HL-60 (cell line): ENCODE data around the gene GFI1B.

Source experiments
- DNase-seq, 2 experiments: peaks; one replicate each; pipeline ENCODE4 v3.0.0-alpha.2; 2010 to 2020; ENCODE audit warnings: low read depth in 1 of 2, low spot score in 1 of 2
- H3K27ac ChIP-seq: fragments of 250-450 bp; sonication (Bioruptor Pico); replicated peaks from 2 replicates; pipeline ENCODE4 v1.5.1; 2020; ENCODE audit warnings: mild to moderate bottlenecking, moderate library complexity
- H3K27me3 ChIP-seq: fragments of 250-450 bp; sonication (Bioruptor Pico); 2 replicates; pipeline ENCODE4 v1.5.1; 2021; ENCODE audit warnings: mild to moderate bottlenecking, moderate library complexity; ENCODE audit not compliant: insufficient read depth, poor library complexity, severe bottlenecking
- H3K4me3 ChIP-seq: replicated peaks from 2 replicates; pipeline ENCODE4 v1.5.1; 2011; ENCODE audit warnings: mild to moderate bottlenecking, control low read depth, low read length; ENCODE audit not compliant: insufficient read depth
- GABPA ChIP-seq: IDR thresholded peaks from 2 replicates; pipeline ENCODE4 v1.6.1; 2012; ENCODE audit warnings: low read depth
- POLR2AphosphoS5 ChIP-seq: IDR thresholded peaks from 2 replicates; pipeline ENCODE4 v1.6.1; 2012; ENCODE audit warnings: low read depth
- SPI1 ChIP-seq: IDR thresholded peaks from 2 replicates; pipeline ENCODE4 v1.6.1; 2012; ENCODE audit warnings: low read depth, mild to moderate bottlenecking, borderline replicate concordance
- TF ChIP-seq, protein P1 (sequence below): IDR thresholded peaks from one replicate; pipeline ENCODE4 v1.5.1; 2011; ENCODE audit warnings: low read length, control low read depth, inconsistent platforms; ENCODE audit not compliant: insufficient read depth
- TF ChIP-seq, protein P2 (sequence below): IDR thresholded peaks from 2 replicates; pipeline ENCODE4 v1.6.1; 2012; ENCODE audit warnings: low read depth; ENCODE audit not compliant: insufficient replicate concordance

Gene GFI1B

DNA sequence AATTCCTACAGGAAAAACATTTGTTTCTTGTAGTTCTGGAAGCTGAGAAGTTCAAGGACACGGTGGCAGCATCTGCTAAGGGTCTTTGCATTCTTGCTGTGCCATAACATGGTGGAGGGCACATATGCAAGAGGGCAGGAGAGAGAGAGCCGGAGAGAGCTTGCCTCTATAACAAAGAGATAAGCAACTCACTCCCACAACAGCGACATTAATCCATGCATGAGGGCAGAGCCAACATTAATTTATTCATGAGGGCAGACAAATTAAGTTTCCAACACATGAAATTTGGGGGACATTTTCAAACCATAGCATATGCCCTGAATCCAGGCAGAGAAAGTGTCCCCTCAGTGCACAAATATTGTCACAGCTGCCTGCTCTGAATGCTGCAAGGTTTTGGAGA, 47.9 kb downstream of the GFI1B start:
- H3K27ac ChIP-seq = no peak overlapping the region
- no peak for DNase-seq
- TF ChIP-seq POLR2AphosphoS5 (no peak), GABPA (no peak)
- TF ChIP-seq, protein P1, sequence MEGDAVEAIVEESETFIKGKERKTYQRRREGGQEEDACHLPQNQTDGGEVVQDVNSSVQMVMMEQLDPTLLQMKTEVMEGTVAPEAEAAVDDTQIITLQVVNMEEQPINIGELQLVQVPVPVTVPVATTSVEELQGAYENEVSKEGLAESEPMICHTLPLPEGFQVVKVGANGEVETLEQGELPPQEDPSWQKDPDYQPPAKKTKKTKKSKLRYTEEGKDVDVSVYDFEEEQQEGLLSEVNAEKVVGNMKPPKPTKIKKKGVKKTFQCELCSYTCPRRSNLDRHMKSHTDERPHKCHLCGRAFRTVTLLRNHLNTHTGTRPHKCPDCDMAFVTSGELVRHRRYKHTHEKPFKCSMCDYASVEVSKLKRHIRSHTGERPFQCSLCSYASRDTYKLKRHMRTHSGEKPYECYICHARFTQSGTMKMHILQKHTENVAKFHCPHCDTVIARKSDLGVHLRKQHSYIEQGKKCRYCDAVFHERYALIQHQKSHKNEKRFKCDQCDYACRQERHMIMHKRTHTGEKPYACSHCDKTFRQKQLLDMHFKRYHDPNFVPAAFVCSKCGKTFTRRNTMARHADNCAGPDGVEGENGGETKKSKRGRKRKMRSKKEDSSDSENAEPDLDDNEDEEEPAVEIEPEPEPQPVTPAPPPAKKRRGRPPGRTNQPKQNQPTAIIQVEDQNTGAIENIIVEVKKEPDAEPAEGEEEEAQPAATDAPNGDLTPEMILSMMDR = no peak

GRCh38 chr9:133027134-133027533, 48.6 kb downstream of the GFI1B start:
- no peak for DNase-seq
- H3K4me3 ChIP-seq = no peak overlapping the region
- no peak overlapping the region for H3K27ac ChIP-seq
- H3K27me3 ChIP-seq = no peaks in the 10 kb centered on the region
- TF ChIP-seq GABPA (no peak), SPI1 (no peak), POLR2AphosphoS5 (no peak)
- TF ChIP-seq, protein P2, sequence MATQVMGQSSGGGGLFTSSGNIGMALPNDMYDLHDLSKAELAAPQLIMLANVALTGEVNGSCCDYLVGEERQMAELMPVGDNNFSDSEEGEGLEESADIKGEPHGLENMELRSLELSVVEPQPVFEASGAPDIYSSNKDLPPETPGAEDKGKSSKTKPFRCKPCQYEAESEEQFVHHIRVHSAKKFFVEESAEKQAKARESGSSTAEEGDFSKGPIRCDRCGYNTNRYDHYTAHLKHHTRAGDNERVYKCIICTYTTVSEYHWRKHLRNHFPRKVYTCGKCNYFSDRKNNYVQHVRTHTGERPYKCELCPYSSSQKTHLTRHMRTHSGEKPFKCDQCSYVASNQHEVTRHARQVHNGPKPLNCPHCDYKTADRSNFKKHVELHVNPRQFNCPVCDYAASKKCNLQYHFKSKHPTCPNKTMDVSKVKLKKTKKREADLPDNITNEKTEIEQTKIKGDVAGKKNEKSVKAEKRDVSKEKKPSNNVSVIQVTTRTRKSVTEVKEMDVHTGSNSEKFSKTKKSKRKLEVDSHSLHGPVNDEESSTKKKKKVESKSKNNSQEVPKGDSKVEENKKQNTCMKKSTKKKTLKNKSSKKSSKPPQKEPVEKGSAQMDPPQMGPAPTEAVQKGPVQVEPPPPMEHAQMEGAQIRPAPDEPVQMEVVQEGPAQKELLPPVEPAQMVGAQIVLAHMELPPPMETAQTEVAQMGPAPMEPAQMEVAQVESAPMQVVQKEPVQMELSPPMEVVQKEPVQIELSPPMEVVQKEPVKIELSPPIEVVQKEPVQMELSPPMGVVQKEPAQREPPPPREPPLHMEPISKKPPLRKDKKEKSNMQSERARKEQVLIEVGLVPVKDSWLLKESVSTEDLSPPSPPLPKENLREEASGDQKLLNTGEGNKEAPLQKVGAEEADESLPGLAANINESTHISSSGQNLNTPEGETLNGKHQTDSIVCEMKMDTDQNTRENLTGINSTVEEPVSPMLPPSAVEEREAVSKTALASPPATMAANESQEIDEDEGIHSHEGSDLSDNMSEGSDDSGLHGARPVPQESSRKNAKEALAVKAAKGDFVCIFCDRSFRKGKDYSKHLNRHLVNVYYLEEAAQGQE = no peak
- TF ChIP-seq, protein P1 = no peak

More for the DNA sequence above, 47.9 kb downstream of the GFI1B start:
- no peak overlapping the region for H3K4me3 ChIP-seq
- H3K27me3 ChIP-seq = no peaks in the 10 kb centered on the region

DNA sequence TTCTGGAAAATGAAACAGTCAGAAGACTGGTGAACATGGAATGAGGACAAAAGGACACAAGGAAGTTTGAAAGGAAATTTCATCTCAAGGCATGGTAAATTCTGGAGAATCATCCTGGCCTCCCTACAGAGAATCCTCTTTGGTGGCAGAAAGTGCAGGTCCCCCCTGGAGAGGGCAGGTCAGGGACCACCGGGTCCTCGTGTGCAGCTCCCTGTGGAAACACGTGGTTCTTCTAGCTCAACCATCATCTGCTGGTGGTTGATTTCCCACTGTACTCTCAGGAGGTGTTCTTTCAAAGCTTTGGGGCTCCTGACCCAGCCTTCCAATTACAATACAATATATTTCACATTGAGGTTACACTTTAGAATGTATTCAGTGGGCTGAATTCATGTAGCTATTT, 49.7 kb downstream of the GFI1B start:
- H3K27ac ChIP-seq = no peak overlapping the region
- H3K4me3 ChIP-seq = no peak overlapping the region
- DNase-seq = no peak
- TF ChIP-seq POLR2AphosphoS5 = no peak
- TF ChIP-seq, protein P2 = no peak
- no peak for TF ChIP-seq SPI1
- TF ChIP-seq, protein P1 = no peak
- no peak for TF ChIP-seq GABPA
- no peaks in the 10 kb centered on the region for H3K27me3 ChIP-seq

DNA sequence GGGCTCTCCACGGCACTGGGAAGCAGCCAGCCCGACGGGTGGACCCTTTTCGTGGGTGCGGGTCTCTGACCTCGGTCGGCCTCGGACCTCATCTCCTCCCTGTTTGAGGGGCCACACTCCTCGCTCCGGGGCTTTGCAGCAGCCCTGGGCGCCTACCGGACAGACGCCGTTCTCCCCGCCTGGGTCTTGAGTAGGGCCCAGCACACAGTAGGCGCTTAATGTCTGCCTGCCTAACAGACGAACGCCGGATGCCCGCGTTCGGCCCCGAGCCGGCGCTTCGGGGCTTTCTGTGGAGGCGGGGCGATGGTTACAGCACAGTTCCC, 51.5 kb downstream of the GFI1B start:
- H3K4me3 ChIP-seq = peak overlapping the region; percentile 82
- peak overlapping the region; percentile 97 for H3K27ac ChIP-seq
- H3K27me3 ChIP-seq = no peaks in the 10 kb centered on the region
- TF ChIP-seq, protein P1 = no peak
- TF ChIP-seq, protein P2 = no peak
- TF ChIP-seq SPI1 = no peak
- TF ChIP-seq GABPA = no peak
- TF ChIP-seq POLR2AphosphoS5 = no peak
- no peak for DNase-seq
